H9 (cell line): Measurements from ENCODE around the gene NACAD. TPM values are rescaled to one million over a fixed set of nuclear protein-coding genes. Genes with fewer than 3 reads are reported as not detected.

Experiments
- DNase-seq: peaks from one replicate; pipeline ENCODE4 v3.0.0-alpha.2; 2017
- H2AFZ ChIP-seq: one replicate; pipeline ENCODE4 v1.6.1; 2013; ENCODE audit warnings: mild to moderate bottlenecking, low read length, control low read depth, moderate library complexity
- H2AK5ac ChIP-seq: 2 replicates; pipeline ENCODE4 v1.6.1; 2013; ENCODE audit warnings: low read length, control low read depth, mixed read lengths; ENCODE audit not compliant: insufficient read length
- H2BK120ac ChIP-seq: one replicate; pipeline ENCODE4 v1.6.1; 2013; ENCODE audit warnings: low read depth, mild to moderate bottlenecking, low read length, control low read depth, inconsistent platforms; ENCODE audit not compliant: poor library complexity, severe bottlenecking
- H2BK12ac ChIP-seq: 2 replicates; pipeline ENCODE4 v1.6.1; 2013; ENCODE audit warnings: low read length, control low read depth, mixed read lengths, low read depth; ENCODE audit not compliant: insufficient read length
- H2BK15ac ChIP-seq: 2 replicates; pipeline ENCODE4 v1.6.1; 2013; ENCODE audit warnings: low read depth, low read length, control low read depth
- H2BK20ac ChIP-seq: one replicate; pipeline ENCODE4 v1.6.1; 2013; ENCODE audit warnings: low read depth, mild to moderate bottlenecking, low read length, control low read depth, inconsistent platforms; ENCODE audit not compliant: poor library complexity, severe bottlenecking
- H2BK5ac ChIP-seq: 2 replicates; pipeline ENCODE4 v1.6.1; 2013; ENCODE audit warnings: low read length, control low read depth, mixed read lengths; ENCODE audit not compliant: insufficient read length
- H3K14ac ChIP-seq: 2 replicates; pipeline ENCODE4 v1.6.1; 2013; ENCODE audit warnings: low read length, control low read depth; ENCODE audit not compliant: insufficient read depth
- H3K18ac ChIP-seq: 2 replicates; pipeline ENCODE4 v1.6.1; 2013; ENCODE audit warnings: low read depth, mild to moderate bottlenecking, mixed read lengths, low read length, control low read depth; ENCODE audit not compliant: insufficient read length
- H3K23ac ChIP-seq: 2 replicates; pipeline ENCODE4 v1.6.1; 2013; ENCODE audit warnings: low read length, control low read depth, mixed read lengths, low read depth; ENCODE audit not compliant: insufficient read length
- H3K23me2 ChIP-seq: 2 replicates; pipeline ENCODE4 v1.6.1; 2013; ENCODE audit warnings: low read depth, mild to moderate bottlenecking, mixed read lengths, low read length, control low read depth; ENCODE audit not compliant: insufficient read length, poor library complexity, severe bottlenecking
- H3K27ac ChIP-seq: 2 replicates; pipeline ENCODE4 v1.5.1; 2013; ENCODE audit warnings: low read length, control low read depth, mixed read lengths, low read depth; ENCODE audit not compliant: insufficient read length
- H3K27me3 ChIP-seq: 2 replicates; pipeline ENCODE4 v1.6.1; 2013; ENCODE audit warnings: low read length, control low read depth, inconsistent platforms; ENCODE audit not compliant: insufficient read depth
- H3K4ac ChIP-seq: 2 replicates; pipeline ENCODE4 v1.6.1; 2013; ENCODE audit warnings: low read depth, mild to moderate bottlenecking, control low read depth, inconsistent platforms, low read length, moderate library complexity
- H3K4me1 ChIP-seq: 2 replicates; pipeline ENCODE4 v1.6.1; 2013; ENCODE audit warnings: low read length, control low read depth, inconsistent platforms; ENCODE audit not compliant: insufficient read depth
- H3K4me2 ChIP-seq: 2 replicates; pipeline ENCODE4 v1.6.1; 2013; ENCODE audit warnings: low read length, control low read depth, mixed read lengths; ENCODE audit not compliant: insufficient read length, insufficient read depth
- H3K56ac ChIP-seq: 2 replicates; pipeline ENCODE4 v1.6.1; 2013; ENCODE audit warnings: low read depth, mild to moderate bottlenecking, mixed read lengths, low read length, control low read depth; ENCODE audit not compliant: insufficient read length
- H3K79me1 ChIP-seq: 2 replicates; pipeline ENCODE4 v1.6.1; 2013; ENCODE audit warnings: low read depth, mild to moderate bottlenecking, moderate library complexity, low read length, control low read depth, inconsistent platforms; ENCODE audit not compliant: insufficient read depth, poor library complexity, severe bottlenecking
- H3K79me2 ChIP-seq: 2 replicates; pipeline ENCODE4 v1.6.1; 2013; ENCODE audit warnings: low read length, control low read depth, inconsistent platforms; ENCODE audit not compliant: insufficient read depth
- H3K9ac ChIP-seq: 2 replicates; pipeline ENCODE4 v1.6.1; 2013; ENCODE audit warnings: low read length, control low read depth, mixed read lengths; ENCODE audit not compliant: insufficient read length; ENCODE audit errors: extremely low read depth
- H3K9me3 ChIP-seq: one replicate; pipeline ENCODE4 v1.6.1; 2013; ENCODE audit warnings: low read depth, low read length, inconsistent platforms; ENCODE audit not compliant: control insufficient read depth
- H3T11ph ChIP-seq: one replicate; pipeline ENCODE4 v1.6.1; 2013; ENCODE audit warnings: mild to moderate bottlenecking, low read length, control low read depth, inconsistent platforms
- H4K20me1 ChIP-seq: one replicate; pipeline ENCODE4 v1.6.1; 2013; ENCODE audit not compliant: control insufficient read depth, insufficient read length, insufficient read depth
- H4K5ac ChIP-seq: 2 replicates; pipeline ENCODE4 v1.6.1; 2013; ENCODE audit warnings: low read depth, mild to moderate bottlenecking, mixed read lengths, low read length, control low read depth; ENCODE audit not compliant: insufficient read length
- H4K8ac ChIP-seq: replicated peaks from 2 replicates; pipeline ENCODE4 v1.6.1; 2013; ENCODE audit warnings: low read length, control low read depth, mixed read lengths, low read depth; ENCODE audit not compliant: insufficient read length
- H4K91ac ChIP-seq: 2 replicates; pipeline ENCODE4 v1.6.1; 2013; ENCODE audit warnings: low read depth, mild to moderate bottlenecking, moderate library complexity, mixed read lengths, low read length, control low read depth; ENCODE audit not compliant: insufficient read length
- H3K27ac Mint-ChIP-seq, 3 experiments: 2 replicates in 2 of 3; 3 replicates in 1 of 3; pipeline ENCODE4 v1.8.0; 2020 to 2021; ENCODE audit warnings: mixed read lengths in 3 of 3, mild to moderate bottlenecking in 1 of 3, moderate library complexity in 1 of 3
- H3K27me3 Mint-ChIP-seq: 2 replicates; pipeline ENCODE4 v1.8.0; 2021; ENCODE audit warnings: low read depth, mild to moderate bottlenecking, moderate library complexity, mixed read lengths
- H3K36me3 Mint-ChIP-seq, 3 experiments: 2 replicates in 2 of 3; 3 replicates in 1 of 3; pipeline ENCODE4 v1.8.0; 2020 to 2021; ENCODE audit warnings: low read depth in 3 of 3, mixed read lengths in 3 of 3; ENCODE audit not compliant: insufficient read depth in 1 of 3
- H3K4me1 Mint-ChIP-seq, 2 experiments: 2 replicates each; pipeline ENCODE4 v1.8.0; 2020; ENCODE audit warnings: mixed read lengths in 2 of 2
- H3K4me3 Mint-ChIP-seq, 2 experiments: 2 replicates in 1 of 2; 3 replicates in 1 of 2; pipeline ENCODE4 v1.8.0; 2020 to 2021; ENCODE audit warnings: mild to moderate bottlenecking in 2 of 2, mixed read lengths in 2 of 2, moderate library complexity in 1 of 2
- H3K9me3 Mint-ChIP-seq, 2 experiments: 2 replicates in 1 of 2; 3 replicates in 1 of 2; pipeline ENCODE4 v1.8.0; 2020; ENCODE audit warnings: mild to moderate bottlenecking in 2 of 2, mixed read lengths in 2 of 2, moderate library complexity in 1 of 2
- WGBS: extraction: QIAGEN DNeasy Blood & Tissue Kit; methylation state at CpG from one replicate; pipeline ENCODE4 v1.1.7; 2013; ENCODE audit warnings: missing lambda C conversion rate, low lambda C conversion rate, mixed read lengths; ENCODE audit not compliant: insufficient read length; ENCODE audit errors: extremely low coverage; 5-methylcytosine and 5-hydroxymethylcytosine counted together
- total RNA-seq: library from RNA; stranded (reverse); gene quantifications from 2 replicates; pipeline ENCODE4 v1.2.1, GENCODE V29; 2021
- TF ChIP-seq, protein P1 (sequence below): fragments of 200-600 bp; sonication (generic); conservative IDR thresholded peaks from 3 replicates; pipeline ENCODE4 v1.8.0; 2021; ENCODE audit warnings: antibody characterized with exemption, mild to moderate bottlenecking

The NACAD gene
- total RNA-seq, 1 experiment from 2014 or later = 8.0 TPM

DNA sequence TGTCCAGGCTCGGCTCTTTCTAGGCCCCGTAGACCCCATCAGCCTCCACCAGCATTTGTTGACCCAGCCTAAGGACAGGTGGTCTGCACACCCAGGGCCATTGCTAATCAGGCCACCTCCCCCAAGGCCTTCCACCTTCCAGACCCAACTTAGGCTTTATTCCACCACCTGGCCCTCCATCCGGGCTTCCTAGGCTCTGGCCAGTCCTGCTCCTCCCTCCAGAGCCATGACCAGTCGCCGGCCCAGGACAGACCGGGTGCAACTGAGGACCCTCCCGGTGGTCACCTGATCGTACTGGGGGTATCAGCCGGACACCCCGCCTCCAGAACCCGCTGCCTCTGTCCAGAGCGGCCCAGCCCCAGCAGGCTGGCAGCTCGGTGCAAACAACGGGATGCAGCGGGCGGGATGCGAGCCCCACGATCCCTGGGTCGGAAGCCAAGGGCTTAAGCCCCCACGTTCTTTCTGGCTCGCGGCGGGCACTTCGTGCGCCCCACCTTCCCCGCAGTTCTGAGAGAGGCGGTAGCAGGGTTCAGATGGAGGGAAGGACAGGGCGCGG lies 545 bp downstream of the NACAD start:
- Histone ChIP-seq H3K9me3 (no peaks in the 10 kb centered on the region), H4K8ac (no peak overlapping the region), H3K27ac (no peak overlapping the region), H4K20me1 (no peaks in the 10 kb centered on the region), H3K79me2 (no peaks in the 10 kb centered on the region), H2BK12ac (no peak overlapping the region), H3K14ac (no peak overlapping the region), H3K23ac (no peak overlapping the region), H2BK5ac (no peak overlapping the region), H3K18ac (no peak overlapping the region), H3T11ph (no peak overlapping the region), H4K91ac (no peak overlapping the region), H3K56ac (no peak overlapping the region), H2AK5ac (no peak overlapping the region), H2BK20ac (no peak overlapping the region), H3K23me2 (no peaks in the 10 kb centered on the region), H2BK15ac (no peak overlapping the region), H3K79me1 (no peaks in the 10 kb centered on the region), H3K4me2 (peak overlapping the region; percentile 22), H3K9ac (no peak overlapping the region), H3K4me1 (peaks cover 3% of the 10 kb centered on the region; the same call in 1 of the 2 replicates), H3K27me3 (no peaks in the 10 kb centered on the region), H2AFZ (no peak overlapping the region), H4K5ac (no peak overlapping the region), H3K4ac (no peak overlapping the region), H2BK120ac (no peak overlapping the region)
- WGBS = no CpG with 5 or more reads among the region's 29 CpGs
- peaks cover 14 to 15% of the 10 kb centered on the region in 2 experiments for H3K4me1 Mint-ChIP-seq
- H3K4me3 Mint-ChIP-seq = peak overlapping the region; percentile 53 to 75
- no peaks in the 10 kb centered on the region for H3K36me3 Mint-ChIP-seq
- TF ChIP-seq, protein P1, sequence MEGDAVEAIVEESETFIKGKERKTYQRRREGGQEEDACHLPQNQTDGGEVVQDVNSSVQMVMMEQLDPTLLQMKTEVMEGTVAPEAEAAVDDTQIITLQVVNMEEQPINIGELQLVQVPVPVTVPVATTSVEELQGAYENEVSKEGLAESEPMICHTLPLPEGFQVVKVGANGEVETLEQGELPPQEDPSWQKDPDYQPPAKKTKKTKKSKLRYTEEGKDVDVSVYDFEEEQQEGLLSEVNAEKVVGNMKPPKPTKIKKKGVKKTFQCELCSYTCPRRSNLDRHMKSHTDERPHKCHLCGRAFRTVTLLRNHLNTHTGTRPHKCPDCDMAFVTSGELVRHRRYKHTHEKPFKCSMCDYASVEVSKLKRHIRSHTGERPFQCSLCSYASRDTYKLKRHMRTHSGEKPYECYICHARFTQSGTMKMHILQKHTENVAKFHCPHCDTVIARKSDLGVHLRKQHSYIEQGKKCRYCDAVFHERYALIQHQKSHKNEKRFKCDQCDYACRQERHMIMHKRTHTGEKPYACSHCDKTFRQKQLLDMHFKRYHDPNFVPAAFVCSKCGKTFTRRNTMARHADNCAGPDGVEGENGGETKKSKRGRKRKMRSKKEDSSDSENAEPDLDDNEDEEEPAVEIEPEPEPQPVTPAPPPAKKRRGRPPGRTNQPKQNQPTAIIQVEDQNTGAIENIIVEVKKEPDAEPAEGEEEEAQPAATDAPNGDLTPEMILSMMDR = no peak
- peaks cover 29% of the 10 kb centered on the region for H3K27me3 Mint-ChIP-seq
- H3K27ac Mint-ChIP-seq = no peak overlapping the region
- no peaks in the 10 kb centered on the region; a peak in 1 of 5 replicates for H3K9me3 Mint-ChIP-seq
- DNase-seq = no peak
